Trophoblast cell (in vitro differentiated cells and primary cell): ENCODE results near the gene ACLY.
A peak's percentile ranks its signal among the peaks of the same experiment; 100 is the strongest.

Experiments
- DNase-seq, 2 donors: peaks; one replicate each; pipeline ENCODE4 v3.0.0-alpha.2; 2016
- H2AFZ ChIP-seq: 2 replicates; pipeline ENCODE4 v1.6.1; 2013; ENCODE audit warnings: low read length, moderate library complexity, mild to moderate bottlenecking; ENCODE audit not compliant: insufficient read depth, poor library complexity
- H2AK5ac ChIP-seq: 2 replicates; pipeline ENCODE4 v1.6.1; 2013; ENCODE audit warnings: mild to moderate bottlenecking, low read length
- H2BK120ac ChIP-seq: 2 replicates; pipeline ENCODE4 v1.6.1; 2013; ENCODE audit warnings: low read length, mild to moderate bottlenecking, moderate library complexity; ENCODE audit not compliant: insufficient read depth, poor library complexity
- H2BK12ac ChIP-seq: 2 replicates; pipeline ENCODE4 v1.6.1; 2013; ENCODE audit warnings: mild to moderate bottlenecking, low read length, moderate library complexity
- H2BK5ac ChIP-seq: 2 replicates; pipeline ENCODE4 v1.6.1; 2013; ENCODE audit warnings: low read length, low read depth, moderate library complexity, mild to moderate bottlenecking; ENCODE audit not compliant: poor library complexity
- H3K14ac ChIP-seq: 2 replicates; pipeline ENCODE4 v1.6.1; 2013; ENCODE audit warnings: mild to moderate bottlenecking, low read length
- H3K18ac ChIP-seq: 2 replicates; pipeline ENCODE4 v1.6.1; 2013; ENCODE audit warnings: mild to moderate bottlenecking, low read length
- H3K23ac ChIP-seq: 2 replicates; pipeline ENCODE4 v1.6.1; 2013; ENCODE audit warnings: low read length
- H3K27ac ChIP-seq: 2 replicates; pipeline ENCODE4 v1.5.1; 2013; ENCODE audit warnings: low read depth, mild to moderate bottlenecking, inconsistent platforms, low read length, moderate library complexity
- H3K27me3 ChIP-seq: 2 replicates; pipeline ENCODE4 v1.6.1; 2013; ENCODE audit warnings: inconsistent platforms, mild to moderate bottlenecking, low read length, moderate library complexity; ENCODE audit not compliant: insufficient read depth
- H3K36me3 ChIP-seq, 2 experiments: 1 replicate in 1 of 2; 2 replicates in 1 of 2; pipeline ENCODE4 v1.6.1; 2013; ENCODE audit warnings: low read length in 2 of 2, mild to moderate bottlenecking in 2 of 2, moderate library complexity in 1 of 2; ENCODE audit not compliant: insufficient read depth in 2 of 2, control insufficient read depth in 1 of 2
- H3K4ac ChIP-seq: 2 replicates; pipeline ENCODE4 v1.6.1; 2013; ENCODE audit warnings: low read depth, mild to moderate bottlenecking, low read length, moderate library complexity
- H3K4me1 ChIP-seq, 2 experiments: 1 replicate in 1 of 2; 2 replicates in 1 of 2; pipeline ENCODE4 v1.6.1; 2013; ENCODE audit warnings: low read length in 2 of 2, mild to moderate bottlenecking in 2 of 2, moderate library complexity in 1 of 2; ENCODE audit not compliant: insufficient read depth in 2 of 2, control insufficient read depth in 1 of 2
- H3K4me2 ChIP-seq: 2 replicates; pipeline ENCODE4 v1.6.1; 2013; ENCODE audit warnings: inconsistent platforms, mild to moderate bottlenecking, low read length, moderate library complexity
- H3K4me3 ChIP-seq: 2 replicates; pipeline ENCODE4 v1.5.1; 2013; ENCODE audit warnings: mild to moderate bottlenecking, low read depth, low read length, inconsistent platforms
- H3K79me1 ChIP-seq: one replicate; pipeline ENCODE4 v1.6.1; 2013; ENCODE audit warnings: low read length
- H3K79me2 ChIP-seq: 2 replicates; pipeline ENCODE4 v1.6.1; 2013; ENCODE audit warnings: low read length, mild to moderate bottlenecking; ENCODE audit not compliant: control insufficient read depth, insufficient read depth, poor library complexity
- H3K9ac ChIP-seq: 2 replicates; pipeline ENCODE4 v1.6.1; 2013; ENCODE audit warnings: mild to moderate bottlenecking, low read length
- H3K9me3 ChIP-seq: 2 replicates; pipeline ENCODE4 v1.6.1; 2013; ENCODE audit warnings: low read depth, mild to moderate bottlenecking, control low read depth, inconsistent platforms, low read length; ENCODE audit not compliant: insufficient read depth
- H4K12ac ChIP-seq: 2 replicates; pipeline ENCODE4 v1.6.1; 2013; ENCODE audit warnings: low read depth, mild to moderate bottlenecking, low read length, moderate library complexity
- H4K8ac ChIP-seq: 2 replicates; pipeline ENCODE4 v1.6.1; 2013; ENCODE audit warnings: low read depth, mild to moderate bottlenecking, low read length, moderate library complexity
- H4K91ac ChIP-seq: one replicate; pipeline ENCODE4 v1.6.1; 2013; ENCODE audit warnings: low read depth, mild to moderate bottlenecking, low read length, moderate library complexity
- WGBS: extraction: QIAGEN DNeasy Blood & Tissue Kit; methylation state at CpG from one replicate; pipeline ENCODE4 v1.1.7; 2013; ENCODE audit warnings: missing lambda C conversion rate; ENCODE audit not compliant: insufficient read length, insufficient coverage; ENCODE audit errors: extremely low coverage; 5-methylcytosine and 5-hydroxymethylcytosine counted together

The ACLY gene

GRCh38 chr17:41913798-41914197 lies 5.0 kb downstream of the ACLY start:
- peaks cover 16 to 30% of the 10 kb centered on the region in 2 experiments for H3K4me1 ChIP-seq
- H4K8ac ChIP-seq = no peak overlapping the region
- no peak overlapping the region for H3K4me3 ChIP-seq
- peaks cover 45 to 54% of the 10 kb centered on the region in 2 experiments for H3K36me3 ChIP-seq
- no peaks in the 10 kb centered on the region for H3K27me3 ChIP-seq
- H3K79me1 ChIP-seq = peaks cover 9% of the 10 kb centered on the region
- peak overlapping the region; percentile 76 for H3K4ac ChIP-seq
- no peak overlapping the region for H4K91ac ChIP-seq
- H2AFZ ChIP-seq = no peak overlapping the region
- H3K18ac ChIP-seq = no peak overlapping the region
- no peak overlapping the region for H3K9ac ChIP-seq
- no peak overlapping the region for H3K14ac ChIP-seq
- WGBS = no CpG with 5 or more reads among the region's 4 CpGs
- no peak overlapping the region for H2BK12ac ChIP-seq
- no peak overlapping the region for H3K27ac ChIP-seq
- H3K23ac ChIP-seq = no peak overlapping the region
- no peak overlapping the region for H2BK5ac ChIP-seq
- DNase-seq = no peak
- H4K12ac ChIP-seq = no peak overlapping the region
- H2BK120ac ChIP-seq = no peak overlapping the region
- H3K4me2 ChIP-seq = no peak overlapping the region
- H3K79me2 ChIP-seq = peaks cover 32% of the 10 kb centered on the region
- no peaks in the 10 kb centered on the region for H3K9me3 ChIP-seq
- no peak overlapping the region for H2AK5ac ChIP-seq

- no peak overlapping the region for H3K4me3 ChIP-seq
- H4K8ac ChIP-seq = no peak overlapping the region
- H2BK12ac ChIP-seq = no peak overlapping the region
- H2AK5ac ChIP-seq = no peak overlapping the region
- no peak overlapping the region for H3K14ac ChIP-seq
- no peak overlapping the region for H3K27ac ChIP-seq
- DNase-seq = no peak
- H3K9me3 ChIP-seq = no peaks in the 10 kb centered on the region
- no peak overlapping the region for H2AFZ ChIP-seq
- H3K4ac ChIP-seq = no peak overlapping the region
- peaks cover 23% of the 10 kb centered on the region for H3K79me2 ChIP-seq
- H4K12ac ChIP-seq = no peak overlapping the region
- H3K36me3 ChIP-seq = peaks cover 54 to 61% of the 10 kb centered on the region in 2 experiments
- H3K23ac ChIP-seq = no peak overlapping the region
- no peaks in the 10 kb centered on the region for H3K27me3 ChIP-seq
- no peak overlapping the region for H3K9ac ChIP-seq
- no peak overlapping the region for H4K91ac ChIP-seq
- no peak overlapping the region for H2BK5ac ChIP-seq
- H3K79me1 ChIP-seq = peaks cover under 1% of the 10 kb centered on the region
- H3K4me1 ChIP-seq = peaks cover 16 to 30% of the 10 kb centered on the region in 2 experiments
- H3K18ac ChIP-seq = no peak overlapping the region
- no peak overlapping the region for H2BK120ac ChIP-seq
- no peak overlapping the region for H3K4me2 ChIP-seq
- no CpG with 5 or more reads among the region's 1 CpG for WGBS
Observed at GRCh38 chr17:41912925-41913324, 5.8 kb downstream of the ACLY start.

- H2AFZ ChIP-seq = no peak overlapping the region
- peak; percentile 42 to 72 for DNase-seq
- H3K9ac ChIP-seq = no peak overlapping the region
- peaks cover 71 to 81% of the 10 kb centered on the region in 2 experiments for H3K36me3 ChIP-seq
- H4K8ac ChIP-seq = no peak overlapping the region
- peaks cover 14% of the 10 kb centered on the region for H3K79me2 ChIP-seq
- no peak overlapping the region for H3K23ac ChIP-seq
- H4K91ac ChIP-seq = no peak overlapping the region
- no peaks in the 10 kb centered on the region for H3K27me3 ChIP-seq
- no peak overlapping the region for H3K27ac ChIP-seq
- no peaks in the 10 kb centered on the region for H3K9me3 ChIP-seq
- WGBS = no CpG with 5 or more reads among the region's 13 CpGs
- H3K4me3 ChIP-seq = no peak overlapping the region
- no peaks in the 10 kb centered on the region for H3K79me1 ChIP-seq
- no peak overlapping the region for H3K4ac ChIP-seq
- H3K4me1 ChIP-seq = peaks cover 16 to 21% of the 10 kb centered on the region in 2 experiments
- no peak overlapping the region for H4K12ac ChIP-seq
- no peak overlapping the region for H2AK5ac ChIP-seq
- H2BK120ac ChIP-seq = no peak overlapping the region
- no peak overlapping the region for H3K18ac ChIP-seq
- H3K14ac ChIP-seq = no peak overlapping the region
- no peak overlapping the region for H3K4me2 ChIP-seq
- no peak overlapping the region for H2BK12ac ChIP-seq
- no peak overlapping the region for H2BK5ac ChIP-seq
Observed at GRCh38 chr17:41910701-41911391, 7.9 kb downstream of the ACLY start.

GRCh38 chr17:41909088-41909487 lies 9.7 kb downstream of the ACLY start:
- Histone ChIP-seq H2AFZ (no peak overlapping the region), H2BK12ac (no peak overlapping the region), H3K9ac (no peak overlapping the region), H3K27ac (no peak overlapping the region), H3K23ac (no peak overlapping the region), H3K79me1 (no peaks in the 10 kb centered on the region), H4K91ac (no peak overlapping the region), H4K12ac (no peak overlapping the region), H2BK120ac (no peak overlapping the region), H3K14ac (no peak overlapping the region), H2AK5ac (no peak overlapping the region), H3K36me3 (peaks cover 85 to 94% of the 10 kb centered on the region in 2 experiments), H3K4me2 (no peak overlapping the region), H3K27me3 (no peaks in the 10 kb centered on the region), H3K4me3 (no peak overlapping the region), H3K4me1 (peaks cover 1 to 5% of the 10 kb centered on the region in 2 experiments), H3K79me2 (peaks cover 2% of the 10 kb centered on the region), H2BK5ac (no peak overlapping the region), H3K18ac (no peak overlapping the region), H4K8ac (no peak overlapping the region), H3K4ac (no peak overlapping the region), H3K9me3 (no peaks in the 10 kb centered on the region)
- WGBS = no CpG with 5 or more reads among the region's 13 CpGs
- no peak for DNase-seq
